ENCODE results near the gene COQ9.
"Not testable (repeated sequence)": the region's sequence is repeated elsewhere in the genome, so short reads cannot be mapped to it uniquely, and the experiment has no call there.

Gene COQ9

GRCh38 chr16:57486858-57487834 is 39.9 kb downstream of the COQ9 start:
- DNase-seq: no peak

DNA sequence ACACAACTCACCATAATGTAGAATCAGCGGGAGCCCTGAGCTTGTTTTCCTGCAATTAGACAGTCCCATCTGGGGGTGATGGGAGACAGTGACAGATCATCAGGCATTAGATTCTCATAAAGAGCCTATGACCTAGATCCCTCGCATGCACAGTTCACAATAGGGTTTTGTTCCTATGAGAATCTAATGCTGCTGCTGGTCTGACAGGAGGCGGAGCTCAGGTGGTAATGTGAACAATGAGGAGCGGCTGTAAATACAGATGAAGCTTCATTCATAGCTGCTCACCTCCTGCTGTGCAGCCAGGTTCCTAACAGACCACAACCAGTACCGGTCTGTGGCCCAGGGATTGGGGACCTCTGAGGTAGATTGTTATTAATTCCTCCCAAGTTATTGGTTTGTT is 42.0 kb downstream of the COQ9 start:
- DNase-seq: no peak

GRCh38 chr16:57493767-57494166 is 46.5 kb downstream of the COQ9 start:
- no peak for DNase-seq

DNA sequence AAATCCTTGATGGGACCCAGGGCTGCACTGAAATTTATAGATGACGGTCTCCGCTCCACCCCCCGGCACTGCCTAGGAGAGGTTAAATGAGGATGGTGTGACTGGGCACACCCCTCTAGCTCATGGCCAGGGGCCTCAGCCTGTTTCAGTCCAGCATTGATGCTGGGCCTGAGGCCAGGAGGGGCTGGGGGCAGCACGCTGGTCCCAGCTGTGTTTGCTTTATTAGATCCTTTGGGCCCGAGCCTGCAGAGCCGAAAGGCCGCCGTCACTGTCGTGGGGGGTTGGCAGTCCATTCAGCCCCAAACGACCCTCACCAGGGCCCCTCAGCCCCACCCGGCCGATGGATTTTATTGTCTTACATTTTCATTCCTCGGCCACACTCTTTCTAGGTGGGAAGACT is 49.8 kb downstream of the COQ9 start:
- DNase-seq: no peak

DNA sequence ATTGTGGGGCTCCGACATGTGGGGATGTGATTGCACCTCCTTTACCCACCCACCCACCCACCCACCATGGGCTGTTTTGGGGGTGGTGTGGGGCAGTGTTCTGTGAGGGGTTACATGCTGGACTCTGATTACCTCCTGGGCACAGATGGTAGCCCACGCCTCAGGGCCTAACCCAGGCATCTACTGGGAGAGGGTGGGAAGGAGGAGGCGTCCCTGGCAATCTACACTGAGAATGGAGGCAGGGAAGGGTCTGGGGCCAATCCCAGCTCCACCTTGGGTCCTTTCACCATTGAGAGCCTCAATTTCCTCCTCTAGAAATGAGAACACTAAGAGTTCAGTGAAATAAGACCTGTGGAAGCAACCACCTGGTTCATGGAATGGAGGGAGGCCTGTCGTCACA is 50.8 kb downstream of the COQ9 start:
- DNase-seq: no peak

DNA sequence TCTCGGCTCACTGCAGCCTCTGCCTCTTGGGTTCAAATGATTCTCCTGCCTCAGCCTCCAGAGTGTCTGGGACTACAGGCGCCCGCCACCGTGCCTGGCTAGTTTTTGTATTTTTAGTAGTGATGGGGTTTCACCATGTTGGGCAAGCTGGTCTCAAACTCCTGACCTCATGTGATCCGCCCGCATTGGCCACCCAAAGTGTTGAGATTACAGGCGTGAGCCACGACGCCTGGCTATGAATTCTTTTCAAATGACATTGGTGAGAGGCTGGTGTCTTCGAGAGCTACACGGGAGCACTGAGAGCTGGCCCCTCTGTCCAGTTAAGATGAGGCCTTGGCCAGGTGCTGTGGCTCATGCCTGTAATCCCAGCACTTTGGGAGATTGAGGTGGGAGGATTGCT is 52.7 kb downstream of the COQ9 start:
- DNase-seq: not testable (repeated sequence)

DNA sequence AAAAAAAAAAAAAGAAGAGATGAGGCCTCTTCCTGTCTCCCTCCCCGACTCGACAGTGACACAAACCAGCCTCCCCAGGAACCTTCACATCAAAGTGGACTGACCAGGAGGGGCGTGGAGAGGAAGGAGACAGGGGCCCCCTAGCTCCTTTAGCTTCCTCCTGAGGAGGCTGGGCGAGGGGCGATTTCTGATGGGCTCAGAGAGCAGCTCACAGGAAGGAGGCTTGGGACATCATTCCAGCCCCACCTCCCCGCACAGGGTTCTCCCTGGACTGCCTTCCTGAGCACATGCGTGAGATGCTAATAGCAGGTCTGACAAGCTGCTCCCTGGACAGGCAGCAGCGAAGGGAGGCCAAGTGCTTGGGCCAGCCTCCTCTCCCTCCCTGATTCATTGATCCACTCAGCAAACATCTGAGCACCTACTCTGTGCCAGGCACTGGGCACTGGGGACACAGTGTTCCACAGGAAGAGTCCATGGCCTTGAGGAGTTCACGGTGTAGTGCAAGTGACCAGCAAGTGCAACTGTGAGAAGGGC is 53.4 kb downstream of the COQ9 start:
- no peak for DNase-seq

DNA sequence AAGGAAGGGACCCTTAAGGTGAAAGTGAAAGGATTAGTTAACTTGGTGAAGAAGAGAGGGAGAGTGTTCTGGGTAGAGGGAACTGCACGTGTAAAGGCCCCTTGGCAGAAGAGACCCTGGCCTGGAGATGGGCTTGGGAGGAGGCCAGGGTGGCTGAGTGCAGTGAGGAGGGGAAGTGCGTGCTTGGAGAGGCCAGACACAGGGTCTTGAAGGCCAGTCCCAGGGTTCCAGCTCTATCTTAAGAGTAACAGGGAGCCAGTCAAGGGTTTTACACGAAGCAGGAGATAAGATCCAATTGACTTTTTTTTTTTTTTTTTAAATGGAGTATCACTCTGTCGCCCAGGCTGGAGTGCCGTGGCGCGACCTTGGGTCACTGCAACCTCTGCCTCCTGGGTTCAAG is 54.2 kb downstream of the COQ9 start:
- DNase-seq: no peak

DNA sequence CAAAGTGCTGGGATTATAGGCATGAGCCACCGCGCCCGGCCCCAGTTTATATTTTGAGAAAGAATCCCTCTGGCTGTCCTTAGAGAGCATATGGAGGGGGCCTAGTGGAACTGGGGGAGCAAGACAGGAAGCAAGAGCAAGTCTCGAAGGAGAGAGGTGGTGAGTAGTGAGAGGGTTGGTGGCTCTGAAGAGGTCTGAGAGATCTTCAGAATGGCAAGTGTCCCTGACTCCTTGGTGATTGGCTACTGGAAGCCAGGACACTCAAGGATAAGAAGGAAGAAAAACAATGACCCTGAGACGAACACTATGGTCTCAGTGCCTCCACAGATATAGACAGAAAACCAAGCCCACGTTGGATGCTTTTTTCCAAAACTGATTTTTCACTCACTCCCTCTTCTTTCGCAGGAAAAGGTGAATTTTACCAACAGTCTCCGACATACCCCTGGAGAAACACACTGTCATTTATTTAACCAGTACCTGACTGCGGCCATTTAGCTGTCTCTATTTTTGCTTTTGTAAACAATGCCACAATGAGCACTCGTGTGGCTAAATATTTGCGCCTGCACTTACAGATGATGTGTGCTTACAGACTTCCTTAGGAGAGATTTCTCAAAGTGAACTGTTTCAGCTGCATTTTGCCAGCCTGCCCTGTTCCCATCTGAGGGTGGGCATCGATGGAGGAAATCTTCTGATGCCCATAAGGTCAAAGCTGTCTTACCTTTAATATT is 54.9 kb downstream of the COQ9 start:
- no peak for DNase-seq

- DNase-seq: peak; percentile 91
Observed at GRCh38 chr16:57503366-57503765, 56.1 kb downstream of the COQ9 start.

- DNase-seq: peak; percentile 66
Observed at GRCh38 chr16:57504001-57504400, 56.7 kb downstream of the COQ9 start.

GRCh38 chr16:57504491-57504890 is 57.2 kb downstream of the COQ9 start:
- peak; percentile 38 for DNase-seq

- no peak for DNase-seq
Observed at GRCh38 chr16:57505169-57505568, 57.9 kb downstream of the COQ9 start.

DNA sequence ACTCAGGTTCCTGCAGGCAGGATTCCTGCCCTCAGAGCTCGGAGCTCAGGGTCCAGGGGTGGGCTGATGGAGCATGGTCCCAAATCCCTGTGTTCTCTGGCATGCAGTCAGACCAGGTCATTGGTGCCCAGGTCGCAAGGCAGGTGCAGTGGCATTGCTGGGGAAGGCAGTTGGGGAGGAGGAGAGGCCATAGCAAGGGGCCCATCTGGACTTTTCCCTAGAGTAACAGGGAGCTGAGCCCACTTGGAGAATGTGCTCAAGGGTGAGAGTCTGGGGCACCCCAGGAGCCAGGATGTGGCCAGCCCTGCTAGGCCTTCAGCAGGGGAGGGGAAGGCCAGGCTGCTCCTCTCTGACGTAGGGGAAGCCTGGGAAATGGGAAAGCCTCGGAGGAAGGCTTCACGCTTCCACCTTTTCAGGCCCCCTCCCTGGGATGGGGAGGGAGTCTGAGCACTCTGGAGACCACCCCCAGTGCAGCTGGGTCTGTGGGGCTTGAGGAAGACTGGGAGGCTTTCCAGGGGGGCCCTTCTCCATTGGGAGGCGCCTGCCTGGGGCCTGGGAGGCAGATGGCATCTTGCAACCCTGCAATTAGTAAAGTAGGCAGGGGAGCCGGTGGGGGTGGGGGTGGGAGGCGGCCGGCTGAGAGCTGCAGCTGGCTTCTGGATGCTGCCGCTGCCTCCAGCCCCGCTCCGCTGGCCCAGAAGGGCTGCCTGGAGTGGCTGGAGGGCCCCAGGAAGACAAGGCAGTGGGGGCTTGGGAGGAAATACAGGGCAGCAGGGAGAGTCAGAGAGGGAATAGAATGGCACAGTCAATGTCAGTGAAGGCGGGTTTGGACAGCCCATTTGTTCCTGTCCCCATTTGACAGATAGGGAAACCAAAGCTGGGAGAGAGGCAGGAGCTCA is 60.1 kb downstream of the COQ9 start:
- DNase-seq: peak; percentile 84

DNA sequence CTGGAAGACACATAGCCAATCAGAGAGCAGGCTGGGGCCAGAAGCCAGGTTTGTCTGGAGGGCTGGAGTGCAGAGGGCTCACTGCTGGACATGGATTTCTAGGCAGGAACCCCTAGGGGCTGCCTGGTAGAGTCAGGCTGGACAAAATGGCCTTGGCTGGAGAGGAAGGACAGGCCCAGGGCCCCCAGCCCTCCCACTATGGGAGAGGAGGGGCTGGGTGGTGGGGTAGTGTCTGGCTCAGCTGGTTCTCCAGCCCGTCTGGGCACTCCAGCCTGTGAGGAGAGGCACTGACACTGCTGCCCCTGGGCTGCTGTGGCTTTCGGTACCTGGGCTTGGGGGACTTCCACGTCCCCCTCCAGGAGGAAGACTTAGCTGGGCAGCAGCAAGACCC is 60.8 kb downstream of the COQ9 start:
- DNase-seq: no peak

GRCh38 chr16:57509231-57509923 is 62.1 kb downstream of the COQ9 start:
- DNase-seq: no peak

DNA sequence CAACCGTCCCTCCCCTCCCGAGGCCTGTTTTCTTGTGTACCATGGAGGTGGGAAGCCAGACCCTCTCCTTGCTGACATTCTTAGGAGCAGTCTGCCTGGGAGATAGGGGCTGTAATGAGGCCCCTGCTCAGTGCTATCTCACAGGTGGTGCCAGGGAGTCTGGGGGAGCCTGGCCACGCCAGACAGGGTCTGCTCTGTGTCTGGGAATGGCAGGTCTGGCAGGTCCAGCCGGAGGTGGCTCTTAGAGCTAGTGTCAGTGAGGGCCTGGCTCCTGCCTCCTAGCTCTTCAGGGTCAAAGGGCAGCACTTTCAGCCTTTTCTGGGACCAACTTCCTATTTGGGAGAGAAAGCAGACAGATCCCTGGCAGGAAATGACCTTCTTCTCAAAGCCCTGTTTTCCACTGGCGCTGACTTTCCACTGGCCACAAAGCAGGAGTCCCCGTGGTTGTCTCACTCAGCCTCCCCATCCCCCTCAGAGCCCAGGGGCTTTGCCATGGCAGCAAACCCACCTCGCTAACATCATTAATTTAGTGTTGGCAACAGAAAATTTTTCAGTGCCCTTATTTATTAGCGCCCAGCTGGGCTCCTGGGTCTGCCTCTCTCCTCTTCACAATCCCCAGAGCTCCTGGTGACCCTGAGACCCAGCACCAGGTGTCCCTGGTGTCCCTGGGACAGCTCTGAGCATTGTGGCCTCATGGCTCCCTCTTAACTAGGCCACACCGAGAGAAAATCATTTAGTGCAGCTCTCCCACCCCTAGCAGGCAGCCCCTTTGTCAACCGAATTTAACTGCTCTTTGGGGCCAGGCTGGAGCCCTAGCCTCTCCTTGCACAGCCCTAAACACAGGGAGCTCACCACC is 63.0 kb downstream of the COQ9 start:
- DNase-seq: no peak

Data from NCI-H2171 treated with DMSO at 0.1 percent for 48 hours (cell line).